HepG2 (cell line): ENCODE results near the gene RETN. TPM values are rescaled to one million over a fixed set of nuclear protein-coding genes. Genes with fewer than 3 reads are reported as not detected.

Experiments used
- ASH2L ChIP-seq: fragments of 300-600, 200-600 bp; sonication (generic); IDR thresholded peaks from 2 replicates; pipeline ENCODE4 v1.7.0; 2017; ENCODE audit warnings: low read depth, mild to moderate bottlenecking, moderate library complexity, mixed read lengths, low read length; ENCODE audit not compliant: insufficient read length
- CERS6 ChIP-seq: sonication (generic); formaldehyde crosslinking; IDR thresholded peaks from 2 replicates; pipeline ENCODE4 v1.5.0; 2020; ENCODE audit warnings: missing genetic modification reagents
- GABPB1 ChIP-seq: IDR thresholded peaks from 2 replicates; pipeline ENCODE4 v1.6.1; 2016; ENCODE audit warnings: mild to moderate bottlenecking, missing genetic modification reagents, moderate library complexity, missing compliant biosample characterization
- GPN1 ChIP-seq: sonication (generic); formaldehyde crosslinking; IDR thresholded peaks from 2 replicates; pipeline ENCODE4 v1.5.1; 2020; ENCODE audit warnings: missing genetic modification reagents, borderline replicate concordance
- JUNB ChIP-seq: sonication (generic); formaldehyde crosslinking; IDR thresholded peaks from 2 replicates; pipeline ENCODE4 v1.8.0; 2022; ENCODE audit warnings: missing genetic modification reagents, mild to moderate bottlenecking, borderline replicate concordance
- KLF12 ChIP-seq: sonication (generic); formaldehyde crosslinking; IDR thresholded peaks from 2 replicates; pipeline ENCODE4 v1.4.0; 2020; ENCODE audit warnings: missing genetic modification reagents, borderline replicate concordance
- MAX ChIP-seq: IDR thresholded peaks from 2 replicates; pipeline ENCODE4 v1.6.1; 2012; ENCODE audit warnings: inconsistent platforms
- NCOA2 ChIP-seq: sonication (generic); formaldehyde crosslinking; IDR thresholded peaks from 2 replicates; pipeline ENCODE4 v1.8.0; 2022; ENCODE audit warnings: inconsistent platforms
- PAWR ChIP-seq: sonication (generic); formaldehyde crosslinking; IDR thresholded peaks from 2 replicates; pipeline ENCODE4 v1.4.0; 2020; ENCODE audit warnings: missing genetic modification reagents, mild to moderate bottlenecking, borderline replicate concordance
- PBX3 ChIP-seq: sonication (generic); formaldehyde crosslinking; IDR thresholded peaks from 2 replicates; pipeline ENCODE4 v1.8.1; 2023; ENCODE audit warnings: missing genetic modification reagents, inconsistent platforms, borderline replicate concordance
- SIN3A ChIP-seq: IDR thresholded peaks from 2 replicates; pipeline ENCODE4 v1.6.1; 2011; ENCODE audit warnings: low read depth, mild to moderate bottlenecking, control low read depth, low read length, borderline replicate concordance
- SRF ChIP-seq: IDR thresholded peaks from 2 replicates; pipeline ENCODE4 v1.6.1; 2011; ENCODE audit warnings: mild to moderate bottlenecking, low read depth, low read length, moderate library complexity
- SRSF1 ChIP-seq: fragments of 200-400 bp; formaldehyde crosslinking; optimal IDR thresholded peaks from 2 replicates; pipeline ENCODE3; 2017; ENCODE audit warnings: mild to moderate bottlenecking, low read depth, low read length, moderate library complexity
- TSC22D2 ChIP-seq: sonication (generic); formaldehyde crosslinking; IDR thresholded peaks from 2 replicates; pipeline ENCODE4 v1.5.1; 2020; ENCODE audit warnings: missing genetic modification reagents, mild to moderate bottlenecking, borderline replicate concordance
- ZBTB10 ChIP-seq: sonication (generic); formaldehyde crosslinking; IDR thresholded peaks from 2 replicates; pipeline ENCODE4 v1.4.0; 2020; ENCODE audit warnings: missing genetic modification reagents, borderline replicate concordance
- ZNF430 ChIP-seq: sonication (generic); formaldehyde crosslinking; IDR thresholded peaks from 2 replicates; pipeline ENCODE4 v1.9.0; 2021; ENCODE audit warnings: mild to moderate bottlenecking, missing genetic modification reagents
- ZNF512B ChIP-seq: sonication (generic); formaldehyde crosslinking; IDR thresholded peaks from 2 replicates; pipeline ENCODE4 v1.5.1; 2020; ENCODE audit warnings: missing genetic modification reagents, mild to moderate bottlenecking, borderline replicate concordance
- ZNF562 ChIP-seq: sonication (generic); formaldehyde crosslinking; IDR thresholded peaks from 2 replicates; pipeline ENCODE4 v1.8.0; 2022; ENCODE audit warnings: missing genetic modification reagents, borderline replicate concordance
- ZNF607 ChIP-seq: sonication (generic); formaldehyde crosslinking; IDR thresholded peaks from 2 replicates; pipeline ENCODE4 v1.5.1; 2020; ENCODE audit warnings: missing genetic modification reagents, mild to moderate bottlenecking, borderline replicate concordance
- ZNF788 ChIP-seq: sonication (generic); formaldehyde crosslinking; IDR thresholded peaks from 2 replicates; pipeline ENCODE4 v1.5.0; 2020; ENCODE audit warnings: mild to moderate bottlenecking, missing genetic modification reagents, borderline replicate concordance
- polyA plus RNA-seq, 8 experiments: library from polyadenylated mRNA; depleted of rRNA in 3 of 8; stranded (reverse) in 7 of 8; unstranded in 1 of 8; fragments of >200 nt; fragmentation: Illumina TruSeq in 4 of 8; extraction: Trizol in 4 of 8; gene quantifications; 2 replicates each; pipeline versions ENCODE4 v1.2.1 to v1.2.3, GENCODE V29; 2011 to 2016; ENCODE audit warnings: low read depth in 4 of 8, missing spikeins in 1 of 8, mixed read lengths in 1 of 8; ENCODE audit not compliant: insufficient read depth in 1 of 8
- total RNA-seq, 5 experiments: library from RNA; depleted of rRNA; stranded (reverse); fragments of >200 nt; fragmentation: Illumina TruSeq; extraction: Trizol; gene quantifications; 2 replicates each; pipeline ENCODE4 v1.2.3, GENCODE V29; 2016; ENCODE audit warnings: low read depth in 1 of 5

The RETN gene
- total and polyA plus RNA-seq, 2 of the 13 experiments (the other 11 are each of a cell fraction or from before 2014, with no cell fraction given) = not detected

- TF ChIP-seq MAX = 0 out of 2 replicates have a peak, but pooled peaks have one; percentile 53
- TF ChIP-seq ZNF562 = no peak
- TF ChIP-seq ZNF512B (CRISPR knock-in tag) = no peak
- TF ChIP-seq SIN3A = peak; percentile 90
- no peak for TF ChIP-seq PAWR (CRISPR knock-in tag)
- no peak for TF ChIP-seq JUNB (CRISPR knock-in tag)
- TF ChIP-seq SRF = peak; percentile 41; the same call in 1 of the 2 replicates
- peak; percentile 62 for TF ChIP-seq ASH2L
- no peak for TF ChIP-seq GPN1 (CRISPR knock-in tag)
- TF ChIP-seq ZNF788 (CRISPR knock-in tag) = peak; percentile 67; the same call in 1 of the 2 replicates
- TF ChIP-seq SRSF1 = peak; percentile 23
- peak; percentile 98 for TF ChIP-seq PBX3
- TF ChIP-seq TSC22D2 (CRISPR knock-in tag) = no peak
- TF ChIP-seq KLF12 (CRISPR knock-in tag) = peak; percentile 70; the same call in 1 of the 2 replicates
- TF ChIP-seq NCOA2 (CRISPR knock-in tag) = no peak
- TF ChIP-seq ZNF607 (CRISPR knock-in tag) = peak; percentile 70; the same call in 1 of the 2 replicates
- TF ChIP-seq CERS6 (CRISPR knock-in tag) = no peak
- TF ChIP-seq ZBTB10 (CRISPR knock-in tag) = no peak
- TF ChIP-seq ZNF430 (CRISPR knock-in tag) = peak; percentile 68; the same call in 1 of the 2 replicates
- TF ChIP-seq GABPB1 (CRISPR knock-in tag) = peak; percentile 95
Observed at GRCh38 chr19:7629347-7630054, 39.3 kb upstream of the RETN start, which contains the start of the genes PET100 and XAB2 (continued).
